Measurements from ENCODE around the gene GNAI3.
A peak's percentile ranks its signal among the peaks of the same experiment; 100 is the strongest.

GNAI3 gene

DNA sequence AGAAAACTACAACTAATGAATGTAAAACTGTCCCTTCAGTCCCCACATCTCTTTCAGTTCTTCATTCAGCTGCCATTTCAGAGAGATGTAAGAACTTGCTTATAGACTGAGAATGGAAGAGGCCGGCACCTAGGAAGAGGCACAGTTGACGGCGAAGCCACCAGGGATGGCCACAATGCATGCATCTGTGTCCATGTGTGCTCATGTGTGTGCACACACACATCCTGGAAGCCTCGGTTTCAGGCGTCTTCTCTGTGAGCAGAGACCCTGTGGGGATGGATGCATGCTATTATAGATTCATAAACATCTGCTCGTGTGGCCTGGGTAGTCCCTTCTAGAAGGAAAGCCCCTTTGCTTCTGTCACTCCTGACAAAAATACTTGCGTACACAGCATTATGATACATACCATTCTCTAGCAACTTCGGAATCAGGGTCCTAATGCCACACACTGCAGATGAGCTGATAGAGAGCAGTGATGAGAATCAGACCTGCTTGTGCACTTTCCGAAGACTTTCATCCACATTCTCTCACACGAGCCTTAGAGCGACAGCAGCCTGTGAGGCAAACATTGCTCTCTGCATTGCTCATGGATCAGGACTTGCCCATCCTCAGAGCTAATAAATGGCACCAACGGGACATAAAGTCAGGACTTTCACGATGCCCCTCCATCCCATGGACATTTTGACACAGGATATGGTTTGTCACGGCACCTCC is 21.2 kb upstream of the GNAI3 start:
- DNase-seq: peak; percentile 62

DNA sequence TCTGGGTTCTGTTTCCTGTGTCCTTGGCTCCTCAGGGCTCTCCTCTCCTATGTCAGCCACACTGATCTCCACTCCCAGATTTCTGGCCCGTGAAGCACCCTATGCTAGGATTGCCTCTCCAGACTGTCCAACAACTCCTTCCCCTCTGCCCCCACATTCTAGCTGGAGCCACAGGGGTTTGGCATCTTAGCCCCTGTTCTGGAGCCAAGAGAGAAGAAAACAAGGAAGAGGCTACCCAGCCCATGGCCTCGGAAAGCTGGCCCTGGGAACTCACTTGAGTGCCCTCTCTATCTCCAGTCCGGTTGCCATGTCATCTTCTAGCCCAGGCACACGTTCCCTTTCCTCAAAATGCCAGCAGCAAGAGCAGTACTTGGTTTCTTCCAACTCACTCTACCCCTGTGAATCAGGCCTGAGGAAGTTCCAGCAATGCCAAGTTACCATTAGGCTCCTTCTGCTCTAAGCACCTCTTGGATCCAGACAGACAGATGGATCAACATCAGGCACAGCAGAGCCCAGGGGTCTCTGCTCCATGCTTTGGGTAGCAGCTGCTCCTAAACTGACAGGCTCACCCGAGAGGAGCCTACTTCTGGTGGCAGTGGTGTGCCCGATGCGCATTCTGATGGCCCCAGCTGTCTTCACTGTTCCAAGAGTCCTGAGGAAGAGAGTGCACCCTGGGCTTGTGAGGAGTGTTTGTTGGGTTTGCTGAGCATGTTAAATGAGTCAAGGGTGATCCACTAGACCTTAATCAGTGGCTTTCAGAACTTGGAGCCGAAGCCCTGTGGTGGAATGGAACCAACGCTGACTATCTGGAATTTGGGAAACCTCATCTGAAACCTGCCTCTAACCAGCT is 20.3 kb upstream of the GNAI3 start:
- DNase-seq: no peak

GRCh38 chr1:109528712-109529111 is 19.7 kb upstream of the GNAI3 start:
- DNase-seq: no peak

- peak; percentile 92 for DNase-seq
Measured at GRCh38 chr1:109529881-109530456, 18.4 kb upstream of the GNAI3 start.

- DNase-seq: no peak
Measured at GRCh38 chr1:109530457-109531087, 17.8 kb upstream of the GNAI3 start.

GRCh38 chr1:109531380-109531779 is 17.0 kb upstream of the GNAI3 start:
- peak; percentile 29 for DNase-seq

DNA sequence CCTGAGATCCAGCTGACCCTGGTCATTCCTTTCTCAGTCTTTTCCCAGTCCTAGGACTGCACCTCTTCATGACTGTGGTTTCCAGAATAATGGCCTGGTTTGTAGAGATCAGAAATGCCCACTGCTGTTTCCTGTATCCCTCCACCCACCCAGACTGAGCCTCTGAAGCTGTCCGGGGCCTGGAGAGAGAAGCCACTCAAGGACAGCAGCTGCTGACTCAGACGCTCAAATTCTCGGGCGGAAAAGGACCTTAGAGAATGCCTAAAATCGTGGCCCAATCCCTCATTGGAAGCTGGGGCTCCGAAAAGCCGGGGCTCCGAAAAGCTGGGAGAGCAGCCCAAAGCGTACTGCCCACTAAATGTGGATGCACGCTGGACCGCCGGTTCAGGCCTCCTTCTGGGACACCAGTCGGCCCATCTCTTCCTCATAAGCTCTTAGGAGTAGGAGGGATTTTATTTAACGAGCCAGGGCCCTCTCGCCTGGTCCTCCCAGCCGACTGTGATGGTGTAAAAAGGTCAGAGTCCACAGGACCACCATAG is 16.5 kb upstream of the GNAI3 start:
- no peak for DNase-seq

DNA sequence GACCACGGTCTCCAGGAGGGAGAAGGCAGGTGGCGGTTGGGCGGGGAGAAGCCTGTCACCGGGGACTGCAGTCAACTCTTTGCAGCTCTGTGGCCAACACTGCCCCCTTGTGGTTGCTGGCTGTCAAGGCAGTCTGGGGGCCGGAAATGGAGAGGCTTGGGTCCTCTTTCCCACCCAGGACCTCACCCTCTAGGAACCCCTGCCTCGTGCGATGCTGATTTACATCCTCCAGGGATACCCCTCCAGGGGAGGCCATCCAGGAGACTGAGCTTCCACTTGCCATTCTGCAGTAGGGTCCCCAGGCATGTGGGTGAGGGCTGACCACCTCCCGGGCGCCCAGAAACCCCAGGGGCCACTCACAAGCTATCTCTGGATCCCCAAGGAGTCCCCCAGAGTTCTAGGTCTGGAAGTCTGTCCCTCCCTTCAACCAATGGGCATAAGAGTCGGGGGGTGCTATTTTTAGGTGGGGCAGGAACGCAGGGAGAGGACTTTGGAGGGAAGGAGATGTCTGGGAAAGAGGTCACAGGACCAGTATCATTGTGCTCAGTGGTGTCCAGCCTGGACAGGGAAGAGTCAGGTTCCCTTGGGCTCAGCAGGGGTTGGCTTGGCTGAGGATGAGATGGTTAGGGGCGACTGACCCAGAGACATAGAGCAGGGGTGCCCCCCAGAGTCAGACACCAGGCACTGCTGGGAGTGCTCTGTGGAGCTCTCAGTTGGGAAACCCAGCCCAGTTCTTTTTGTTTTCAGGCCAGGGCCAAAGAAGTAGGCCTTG is 15.9 kb upstream of the GNAI3 start:
- peak; percentile 92 for DNase-seq

DNA sequence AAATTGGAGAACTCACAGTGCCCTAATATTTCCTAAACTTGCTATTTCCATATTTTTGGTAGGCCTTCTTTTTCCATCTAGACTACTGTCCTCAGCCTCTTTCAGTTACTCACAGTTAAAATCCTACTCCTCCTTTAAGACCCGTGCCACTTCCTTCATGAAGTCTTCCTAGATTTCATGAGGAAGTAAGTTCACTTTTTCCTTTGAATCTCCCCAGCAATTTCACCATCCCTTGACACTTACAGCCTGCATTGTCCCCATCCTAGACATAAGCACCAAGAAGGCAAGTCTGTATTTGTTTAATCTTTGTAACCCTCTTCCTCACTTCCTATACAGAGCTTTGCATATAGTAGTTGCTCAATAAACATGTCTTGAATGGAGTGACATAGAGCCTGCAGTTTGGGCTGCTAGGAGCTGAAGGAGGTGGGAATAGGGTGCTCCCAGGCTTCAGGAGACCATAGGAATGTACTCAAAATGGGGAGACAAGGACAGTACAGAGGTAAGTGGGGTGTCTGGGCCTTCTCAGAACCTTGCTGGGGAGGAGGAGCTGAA is 14.0 kb upstream of the GNAI3 start:
- no peak for DNase-seq

- no peak for DNase-seq
Measured at GRCh38 chr1:109535481-109535880, 12.9 kb upstream of the GNAI3 start.

GRCh38 chr1:109535971-109536491 is 12.4 kb upstream of the GNAI3 start:
- no peak for DNase-seq

GRCh38 chr1:109537450-109538178 is 10.8 kb upstream of the GNAI3 start:
- no peak for DNase-seq

- no peak for DNase-seq
Measured at GRCh38 chr1:109538827-109539555, 9.4 kb upstream of the GNAI3 start.

GRCh38 chr1:109539676-109540075 is 8.7 kb upstream of the GNAI3 start, which contains the start of gene GPR61:
Gene GPR61 (plus strand): TSS chr1:109539872. CDS start chr1:109543023, 3,151 bp downstream.
- peak; percentile 32 for DNase-seq

- no peak for DNase-seq
Measured at GRCh38 chr1:109541102-109541501, 7.3 kb upstream of the GNAI3 start.

DNA sequence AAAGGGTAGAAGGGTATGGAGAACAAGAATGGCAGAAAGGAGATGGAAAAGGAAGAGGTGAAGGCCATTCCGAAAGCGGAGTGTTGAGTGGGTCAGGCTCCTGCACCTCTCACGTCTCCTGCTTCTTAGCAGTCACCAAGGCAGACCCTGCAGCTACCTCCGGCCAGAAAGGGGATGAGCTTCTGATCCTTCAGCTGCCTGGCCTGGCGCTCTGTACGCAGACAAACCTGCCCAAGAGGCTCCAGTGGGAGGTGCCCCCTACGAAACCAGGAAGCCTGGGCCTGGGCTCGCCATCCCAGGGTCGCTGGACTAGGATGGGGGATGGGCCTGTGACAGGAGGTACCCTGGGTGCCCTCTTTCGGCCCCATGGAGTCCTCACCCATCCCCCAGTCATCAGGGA is 5.8 kb upstream of the GNAI3 start:
- DNase-seq: no peak

- no peak for DNase-seq
Measured at GRCh38 chr1:109543283-109543987, 5.0 kb upstream of the GNAI3 start.

GRCh38 chr1:109543988-109544735 is 4.3 kb upstream of the GNAI3 start:
- no peak for DNase-seq

All from retina (tissue), 1 donor.